Prostate gland (tissue), 2 donors: ENCODE measurements around the gene NCAM1.

Experiments
- POLR2AphosphoS5 ChIP-seq: sonication (generic); formaldehyde crosslinking; IDR thresholded peaks from one replicate; pipeline ENCODE4 v1.6.1; 2017; ENCODE audit warnings: antibody characterized with exemption
- TF ChIP-seq, protein P1 (sequence below), 4 experiments: fragments of 200-600 bp in 2 of 4; fragments of 450-650 bp in 2 of 4; sonication (generic) in 2 of 4; IDR thresholded peaks; 1 replicate in 3 of 4; 2 replicates in 1 of 4; pipeline ENCODE4 v1.5.1; 2016 to 2019; ENCODE audit warnings: antibody characterized with exemption in 4 of 4, mild to moderate bottlenecking in 2 of 4, moderate library complexity in 2 of 4

DNA sequence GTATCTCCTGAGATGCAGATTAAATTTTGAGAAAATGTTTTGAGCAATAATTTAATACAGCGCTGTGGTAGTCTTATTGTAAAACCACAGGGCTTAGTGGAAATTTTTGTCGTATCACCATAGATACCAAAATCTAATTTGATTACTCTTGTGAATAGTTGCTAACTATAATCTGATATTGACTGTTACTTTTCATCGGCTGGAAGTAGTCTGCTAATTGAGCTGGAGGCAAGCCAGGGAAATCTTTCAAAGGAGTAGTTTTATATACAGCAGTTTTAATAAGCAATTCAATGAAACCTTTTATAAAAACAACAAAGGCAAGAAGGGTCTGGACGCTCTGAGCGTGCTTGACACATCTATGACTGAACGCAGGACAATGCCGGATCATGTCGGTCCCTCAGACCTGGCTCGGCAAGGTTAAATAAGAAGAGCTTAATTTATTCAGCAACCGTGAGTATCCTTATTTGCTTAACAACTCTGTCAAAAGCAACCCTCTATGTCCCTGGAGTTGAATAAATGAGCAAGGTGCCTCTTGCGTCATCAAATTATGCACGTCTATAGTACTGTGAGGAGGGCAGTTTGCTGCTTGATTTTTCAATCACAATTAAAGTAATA is 121.2 kb downstream of the NCAM1 start:
- TF ChIP-seq, protein P1, sequence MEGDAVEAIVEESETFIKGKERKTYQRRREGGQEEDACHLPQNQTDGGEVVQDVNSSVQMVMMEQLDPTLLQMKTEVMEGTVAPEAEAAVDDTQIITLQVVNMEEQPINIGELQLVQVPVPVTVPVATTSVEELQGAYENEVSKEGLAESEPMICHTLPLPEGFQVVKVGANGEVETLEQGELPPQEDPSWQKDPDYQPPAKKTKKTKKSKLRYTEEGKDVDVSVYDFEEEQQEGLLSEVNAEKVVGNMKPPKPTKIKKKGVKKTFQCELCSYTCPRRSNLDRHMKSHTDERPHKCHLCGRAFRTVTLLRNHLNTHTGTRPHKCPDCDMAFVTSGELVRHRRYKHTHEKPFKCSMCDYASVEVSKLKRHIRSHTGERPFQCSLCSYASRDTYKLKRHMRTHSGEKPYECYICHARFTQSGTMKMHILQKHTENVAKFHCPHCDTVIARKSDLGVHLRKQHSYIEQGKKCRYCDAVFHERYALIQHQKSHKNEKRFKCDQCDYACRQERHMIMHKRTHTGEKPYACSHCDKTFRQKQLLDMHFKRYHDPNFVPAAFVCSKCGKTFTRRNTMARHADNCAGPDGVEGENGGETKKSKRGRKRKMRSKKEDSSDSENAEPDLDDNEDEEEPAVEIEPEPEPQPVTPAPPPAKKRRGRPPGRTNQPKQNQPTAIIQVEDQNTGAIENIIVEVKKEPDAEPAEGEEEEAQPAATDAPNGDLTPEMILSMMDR (IDR thresholded peaks at IDR 0.05) = no peak
- no peak for TF ChIP-seq POLR2AphosphoS5
